HG02885 (cell line): ENCODE results near the gene KRT37.
"Not testable (repeated sequence)": the region's sequence is repeated elsewhere in the genome, so short reads cannot be mapped to it uniquely, and the experiment has no call there.

Experiments used
- ATAC-seq: cut with Tn5 transposase; IDR thresholded peaks from one replicate; pipeline ENCODE4 v1.9.1; 2021; ENCODE audit warnings: mild to moderate bottlenecking; ENCODE audit not compliant: unreplicated experiment, poor library complexity

The KRT37 gene

GRCh38 chr17:41381943-41382342 is 42.4 kb downstream of the KRT37 start, which contains the start of gene KRT34:
Gene KRT34 (minus strand): TSS chr17:41382306. CDS start chr17:41382246, 60 bp downstream.
- not testable (repeated sequence) for ATAC-seq

DNA sequence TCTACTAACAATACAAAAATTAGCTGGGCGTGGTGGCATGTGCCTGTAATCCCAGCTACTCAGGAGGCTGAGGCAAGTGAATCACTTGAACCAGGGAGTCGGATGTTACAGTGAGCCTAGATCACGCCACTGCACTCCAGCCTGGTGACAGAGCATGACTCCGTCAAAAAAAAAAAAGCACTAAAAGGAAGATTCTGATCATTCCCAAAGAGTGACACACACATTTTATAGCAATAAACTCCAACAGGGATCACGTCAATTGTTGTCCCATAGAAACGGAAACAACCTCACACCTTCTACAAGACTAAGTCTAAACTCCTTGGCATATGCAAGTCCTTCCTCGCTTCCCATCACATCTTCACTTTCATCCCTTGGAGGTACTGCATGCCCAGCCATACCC is 44.3 kb downstream of the KRT37 start:
- ATAC-seq = not testable (repeated sequence)

- ATAC-seq = no peak
Measured at GRCh38 chr17:41377546-41377945, 46.8 kb downstream of the KRT37 start.
